HepG2 (cell line): Measurements from ENCODE around the gene HDAC3. TPM values are rescaled to one million over a fixed set of nuclear protein-coding genes. Genes with fewer than 3 reads are reported as not detected.

ENCODE experiments used
- CHD4 ChIP-seq: fragments of 200-600 bp; sonication (generic); IDR thresholded peaks from 2 replicates; pipeline ENCODE4 v1.7.0; 2017; ENCODE audit warnings: mild to moderate bottlenecking, low read length, borderline replicate concordance
- GABPB1 ChIP-seq: IDR thresholded peaks from 2 replicates; pipeline ENCODE4 v1.6.1; 2016; ENCODE audit warnings: mild to moderate bottlenecking, missing genetic modification reagents, moderate library complexity, missing compliant biosample characterization
- KAT2B ChIP-seq: fragments of 150-350 bp; IDR thresholded peaks from 2 replicates; pipeline ENCODE4 v1.6.1; 2014; ENCODE audit warnings: low read depth, low read length, borderline replicate concordance
- RBM39 ChIP-seq: fragments of 200-400 bp; formaldehyde crosslinking; IDR thresholded peaks from one replicate; pipeline ENCODE4 v1.6.1; 2018; ENCODE audit warnings: antibody characterized with exemption, mild to moderate bottlenecking, low read depth, low read length; ENCODE audit not compliant: poor library complexity, severe bottlenecking
- RNF2 ChIP-seq: fragments of 450-650 bp; conservative IDR thresholded peaks from 2 replicates; pipeline ENCODE4 v1.6.1; 2016; ENCODE audit warnings: low read depth
- TEAD3 ChIP-seq: optimal IDR thresholded peaks from 2 replicates; pipeline ENCODE3; 2016; ENCODE audit warnings: borderline replicate concordance
- TOPORS ChIP-seq: sonication (generic); formaldehyde crosslinking; IDR thresholded peaks from 2 replicates; pipeline ENCODE4 v1.8.0; 2023; ENCODE audit warnings: mild to moderate bottlenecking, missing genetic modification reagents
- ZC3H4 ChIP-seq: sonication (generic); formaldehyde crosslinking; IDR thresholded peaks from 2 replicates; pipeline ENCODE4 v1.4.0; 2020; ENCODE audit warnings: missing genetic modification reagents, borderline replicate concordance
- ZFAT ChIP-seq: sonication (generic); formaldehyde crosslinking; conservative IDR thresholded peaks from 2 replicates; pipeline ENCODE4 v1.8.1; 2023; ENCODE audit warnings: missing genetic modification reagents, inconsistent platforms
- ZNF468 ChIP-seq: sonication (generic); formaldehyde crosslinking; IDR thresholded peaks from 2 replicates; pipeline ENCODE4 v1.8.0; 2022; ENCODE audit warnings: mild to moderate bottlenecking, moderate library complexity, missing genetic modification reagents
- ZSCAN30 ChIP-seq: sonication (generic); formaldehyde crosslinking; IDR thresholded peaks from 2 replicates; pipeline ENCODE4 v1.5.0; 2020; ENCODE audit warnings: mild to moderate bottlenecking, missing genetic modification reagents
- polyA plus RNA-seq, 8 experiments: library from polyadenylated mRNA; depleted of rRNA in 3 of 8; stranded (reverse) in 7 of 8; unstranded in 1 of 8; fragments of >200 nt; fragmentation: Illumina TruSeq in 4 of 8; extraction: Trizol in 4 of 8; gene quantifications; 2 replicates each; pipeline versions ENCODE4 v1.2.1 to v1.2.3, GENCODE V29; 2011 to 2016; ENCODE audit warnings: low read depth in 4 of 8, missing spikeins in 1 of 8, mixed read lengths in 1 of 8; ENCODE audit not compliant: insufficient read depth in 1 of 8
- total RNA-seq, 5 experiments: library from RNA; depleted of rRNA; stranded (reverse); fragments of >200 nt; fragmentation: Illumina TruSeq; extraction: Trizol; gene quantifications; 2 replicates each; pipeline ENCODE4 v1.2.3, GENCODE V29; 2016; ENCODE audit warnings: low read depth in 1 of 5
- TF ChIP-seq, protein P1 (sequence below): sonication (generic); formaldehyde crosslinking; IDR thresholded peaks from 2 replicates; pipeline ENCODE4 v1.4.0; 2020; ENCODE audit warnings: mild to moderate bottlenecking, missing genetic modification reagents
- TF ChIP-seq, protein P2 (sequence below): sonication (generic); formaldehyde crosslinking; IDR thresholded peaks from 2 replicates; pipeline ENCODE4 v1.4.0; 2020; ENCODE audit warnings: missing genetic modification reagents, borderline replicate concordance
- TF ChIP-seq, protein P3 (sequence below): sonication (generic); formaldehyde crosslinking; IDR thresholded peaks from 2 replicates; pipeline ENCODE4 v1.4.0; 2020; ENCODE audit warnings: missing genetic modification reagents
- TF ChIP-seq, protein P4 (sequence below): sonication (generic); formaldehyde crosslinking; IDR thresholded peaks from 2 replicates; pipeline ENCODE4 v1.4.0; 2020; ENCODE audit warnings: mild to moderate bottlenecking, low read depth, missing genetic modification reagents

The HDAC3 gene
- total and polyA plus RNA-seq, 2 of the 13 experiments (the other 11 are each of a cell fraction or from before 2014, with no cell fraction given) = 84.0 to 94.1 TPM

DNA sequence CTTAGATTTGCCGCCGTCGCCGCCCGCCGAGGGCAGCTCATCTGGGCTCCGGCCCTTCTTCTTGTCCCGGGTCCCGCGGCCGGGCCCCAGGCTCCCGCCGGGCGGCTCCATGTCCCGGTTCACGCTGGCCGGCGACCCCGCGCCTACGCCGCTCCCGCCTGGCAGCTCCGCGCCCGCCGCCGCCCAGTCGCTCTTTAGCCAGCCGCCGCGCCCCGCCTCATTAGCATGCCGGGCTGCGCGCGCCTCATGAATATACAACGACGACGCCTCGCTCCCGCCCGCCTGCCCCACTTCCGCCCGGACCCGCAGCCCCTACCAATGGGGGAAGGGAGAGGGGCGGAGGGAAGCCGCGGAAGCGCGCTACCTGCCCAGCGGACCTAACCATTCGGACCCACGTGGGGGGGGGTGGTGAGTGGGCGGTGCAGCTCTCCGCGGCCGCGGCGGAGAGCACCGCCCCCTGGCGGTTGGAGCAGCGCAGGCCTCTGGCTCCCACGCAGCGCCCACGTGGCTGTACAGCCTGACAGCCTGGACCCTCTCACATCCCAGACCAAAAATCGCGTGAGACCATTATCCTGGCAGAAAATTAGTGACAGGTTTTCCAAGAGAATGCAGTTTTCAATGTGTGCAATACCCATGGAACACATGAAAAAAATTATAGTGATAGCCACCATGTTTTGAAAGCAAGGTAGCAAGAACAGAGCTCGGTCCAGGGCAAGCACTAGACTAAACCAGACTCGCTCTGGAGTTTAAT, 17.7 kb downstream of the HDAC3 start, which contains the start of gene DIAPH1 (continued):
- TF ChIP-seq, protein P1, sequence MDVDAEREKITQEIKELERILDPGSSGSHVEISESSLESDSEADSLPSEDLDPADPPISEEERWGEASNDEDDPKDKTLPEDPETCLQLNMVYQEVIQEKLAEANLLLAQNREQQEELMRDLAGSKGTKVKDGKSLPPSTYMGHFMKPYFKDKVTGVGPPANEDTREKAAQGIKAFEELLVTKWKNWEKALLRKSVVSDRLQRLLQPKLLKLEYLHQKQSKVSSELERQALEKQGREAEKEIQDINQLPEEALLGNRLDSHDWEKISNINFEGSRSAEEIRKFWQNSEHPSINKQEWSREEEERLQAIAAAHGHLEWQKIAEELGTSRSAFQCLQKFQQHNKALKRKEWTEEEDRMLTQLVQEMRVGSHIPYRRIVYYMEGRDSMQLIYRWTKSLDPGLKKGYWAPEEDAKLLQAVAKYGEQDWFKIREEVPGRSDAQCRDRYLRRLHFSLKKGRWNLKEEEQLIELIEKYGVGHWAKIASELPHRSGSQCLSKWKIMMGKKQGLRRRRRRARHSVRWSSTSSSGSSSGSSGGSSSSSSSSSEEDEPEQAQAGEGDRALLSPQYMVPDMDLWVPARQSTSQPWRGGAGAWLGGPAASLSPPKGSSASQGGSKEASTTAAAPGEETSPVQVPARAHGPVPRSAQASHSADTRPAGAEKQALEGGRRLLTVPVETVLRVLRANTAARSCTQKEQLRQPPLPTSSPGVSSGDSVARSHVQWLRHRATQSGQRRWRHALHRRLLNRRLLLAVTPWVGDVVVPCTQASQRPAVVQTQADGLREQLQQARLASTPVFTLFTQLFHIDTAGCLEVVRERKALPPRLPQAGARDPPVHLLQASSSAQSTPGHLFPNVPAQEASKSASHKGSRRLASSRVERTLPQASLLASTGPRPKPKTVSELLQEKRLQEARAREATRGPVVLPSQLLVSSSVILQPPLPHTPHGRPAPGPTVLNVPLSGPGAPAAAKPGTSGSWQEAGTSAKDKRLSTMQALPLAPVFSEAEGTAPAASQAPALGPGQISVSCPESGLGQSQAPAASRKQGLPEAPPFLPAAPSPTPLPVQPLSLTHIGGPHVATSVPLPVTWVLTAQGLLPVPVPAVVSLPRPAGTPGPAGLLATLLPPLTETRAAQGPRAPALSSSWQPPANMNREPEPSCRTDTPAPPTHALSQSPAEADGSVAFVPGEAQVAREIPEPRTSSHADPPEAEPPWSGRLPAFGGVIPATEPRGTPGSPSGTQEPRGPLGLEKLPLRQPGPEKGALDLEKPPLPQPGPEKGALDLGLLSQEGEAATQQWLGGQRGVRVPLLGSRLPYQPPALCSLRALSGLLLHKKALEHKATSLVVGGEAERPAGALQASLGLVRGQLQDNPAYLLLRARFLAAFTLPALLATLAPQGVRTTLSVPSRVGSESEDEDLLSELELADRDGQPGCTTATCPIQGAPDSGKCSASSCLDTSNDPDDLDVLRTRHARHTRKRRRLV (CRISPR knock-in tag) = peak; percentile 81; the same call in 1 of the 2 replicates
- TF ChIP-seq TOPORS (CRISPR knock-in tag) (no peak), ZSCAN30 (CRISPR knock-in tag) (no peak), GABPB1 (CRISPR knock-in tag) (peak; percentile 93), TEAD3 (no peak), KAT2B (no peak), ZC3H4 (CRISPR knock-in tag) (no peak), RBM39 (peak; percentile 42), ZNF468 (CRISPR knock-in tag) (no peak), CHD4 (no peak), RNF2 (0 out of 2 replicates have a peak, but pooled peaks have one; percentile 35), ZFAT (CRISPR knock-in tag) (no peak)
- TF ChIP-seq, protein P2, sequence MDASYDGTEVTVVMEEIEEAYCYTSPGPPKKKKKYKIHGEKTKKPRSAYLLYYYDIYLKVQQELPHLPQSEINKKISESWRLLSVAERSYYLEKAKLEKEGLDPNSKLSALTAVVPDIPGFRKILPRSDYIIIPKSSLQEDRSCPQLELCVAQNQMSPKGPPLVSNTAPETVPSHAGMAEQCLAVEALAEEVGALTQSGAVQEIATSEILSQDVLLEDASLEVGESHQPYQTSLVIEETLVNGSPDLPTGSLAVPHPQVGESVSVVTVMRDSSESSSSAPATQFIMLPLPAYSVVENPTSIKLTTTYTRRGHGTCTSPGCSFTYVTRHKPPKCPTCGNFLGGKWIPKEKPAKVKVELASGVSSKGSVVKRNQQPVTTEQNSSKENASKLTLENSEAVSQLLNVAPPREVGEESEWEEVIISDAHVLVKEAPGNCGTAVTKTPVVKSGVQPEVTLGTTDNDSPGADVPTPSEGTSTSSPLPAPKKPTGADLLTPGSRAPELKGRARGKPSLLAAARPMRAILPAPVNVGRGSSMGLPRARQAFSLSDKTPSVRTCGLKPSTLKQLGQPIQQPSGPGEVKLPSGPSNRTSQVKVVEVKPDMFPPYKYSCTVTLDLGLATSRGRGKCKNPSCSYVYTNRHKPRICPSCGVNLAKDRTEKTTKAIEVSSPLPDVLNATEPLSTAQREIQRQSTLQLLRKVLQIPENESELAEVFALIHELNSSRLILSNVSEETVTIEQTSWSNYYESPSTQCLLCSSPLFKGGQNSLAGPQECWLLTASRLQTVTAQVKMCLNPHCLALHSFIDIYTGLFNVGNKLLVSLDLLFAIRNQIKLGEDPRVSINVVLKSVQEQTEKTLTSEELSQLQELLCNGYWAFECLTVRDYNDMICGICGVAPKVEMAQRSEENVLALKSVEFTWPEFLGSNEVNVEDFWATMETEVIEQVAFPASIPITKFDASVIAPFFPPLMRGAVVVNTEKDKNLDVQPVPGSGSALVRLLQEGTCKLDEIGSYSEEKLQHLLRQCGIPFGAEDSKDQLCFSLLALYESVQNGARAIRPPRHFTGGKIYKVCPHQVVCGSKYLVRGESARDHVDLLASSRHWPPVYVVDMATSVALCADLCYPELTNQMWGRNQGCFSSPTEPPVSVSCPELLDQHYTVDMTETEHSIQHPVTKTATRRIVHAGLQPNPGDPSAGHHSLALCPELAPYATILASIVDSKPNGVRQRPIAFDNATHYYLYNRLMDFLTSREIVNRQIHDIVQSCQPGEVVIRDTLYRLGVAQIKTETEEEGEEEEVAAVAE (CRISPR knock-in tag) = peak; percentile 43; the same call in 1 of the 2 replicates
- TF ChIP-seq, protein P3, sequence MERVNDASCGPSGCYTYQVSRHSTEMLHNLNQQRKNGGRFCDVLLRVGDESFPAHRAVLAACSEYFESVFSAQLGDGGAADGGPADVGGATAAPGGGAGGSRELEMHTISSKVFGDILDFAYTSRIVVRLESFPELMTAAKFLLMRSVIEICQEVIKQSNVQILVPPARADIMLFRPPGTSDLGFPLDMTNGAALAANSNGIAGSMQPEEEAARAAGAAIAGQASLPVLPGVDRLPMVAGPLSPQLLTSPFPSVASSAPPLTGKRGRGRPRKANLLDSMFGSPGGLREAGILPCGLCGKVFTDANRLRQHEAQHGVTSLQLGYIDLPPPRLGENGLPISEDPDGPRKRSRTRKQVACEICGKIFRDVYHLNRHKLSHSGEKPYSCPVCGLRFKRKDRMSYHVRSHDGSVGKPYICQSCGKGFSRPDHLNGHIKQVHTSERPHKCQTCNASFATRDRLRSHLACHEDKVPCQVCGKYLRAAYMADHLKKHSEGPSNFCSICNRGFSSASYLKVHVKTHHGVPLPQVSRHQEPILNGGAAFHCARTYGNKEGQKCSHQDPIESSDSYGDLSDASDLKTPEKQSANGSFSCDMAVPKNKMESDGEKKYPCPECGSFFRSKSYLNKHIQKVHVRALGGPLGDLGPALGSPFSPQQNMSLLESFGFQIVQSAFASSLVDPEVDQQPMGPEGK (CRISPR knock-in tag) = peak; percentile 66
- TF ChIP-seq, protein P4, sequence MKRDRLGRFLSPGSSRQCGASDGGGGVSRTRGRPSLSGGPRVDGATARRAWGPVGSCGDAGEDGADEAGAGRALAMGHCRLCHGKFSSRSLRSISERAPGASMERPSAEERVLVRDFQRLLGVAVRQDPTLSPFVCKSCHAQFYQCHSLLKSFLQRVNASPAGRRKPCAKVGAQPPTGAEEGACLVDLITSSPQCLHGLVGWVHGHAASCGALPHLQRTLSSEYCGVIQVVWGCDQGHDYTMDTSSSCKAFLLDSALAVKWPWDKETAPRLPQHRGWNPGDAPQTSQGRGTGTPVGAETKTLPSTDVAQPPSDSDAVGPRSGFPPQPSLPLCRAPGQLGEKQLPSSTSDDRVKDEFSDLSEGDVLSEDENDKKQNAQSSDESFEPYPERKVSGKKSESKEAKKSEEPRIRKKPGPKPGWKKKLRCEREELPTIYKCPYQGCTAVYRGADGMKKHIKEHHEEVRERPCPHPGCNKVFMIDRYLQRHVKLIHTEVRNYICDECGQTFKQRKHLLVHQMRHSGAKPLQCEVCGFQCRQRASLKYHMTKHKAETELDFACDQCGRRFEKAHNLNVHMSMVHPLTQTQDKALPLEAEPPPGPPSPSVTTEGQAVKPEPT = 0 out of 2 replicates have a peak, but pooled peaks have one; percentile 40
